Keratinocyte (primary cell): ENCODE measurements around the gene ZNF148.

Experiments
- CTCF ChIP-seq, 3 experiments: IDR thresholded peaks in 1 of 3; conservative IDR thresholded peaks in 1 of 3; optimal IDR thresholded peaks in 1 of 3; 2 replicates in 2 of 3; 3 replicates in 1 of 3; pipeline versions ENCODE3 to v1.5.1; 2011; ENCODE audit warnings: low read length in 3 of 3, mild to moderate bottlenecking in 3 of 3, moderate library complexity in 2 of 3, control low read depth in 1 of 3, inconsistent platforms in 1 of 3; ENCODE audit not compliant: insufficient read depth in 2 of 3; ENCODE audit errors: extremely low read depth in 1 of 3
- EZH2 ChIP-seq: IDR thresholded peaks from one replicate; pipeline ENCODE4 v1.6.1; 2012; ENCODE audit warnings: inconsistent platforms, mild to moderate bottlenecking, low read length, moderate library complexity

- no peak for TF ChIP-seq CTCF (optimal IDR thresholded peaks at IDR 0.05 in 1 of 3, IDR thresholded peaks at IDR 0.05 in 1 of 3, conservative IDR thresholded peaks at IDR 0.05 in 1 of 3; ENCODE audit: extremely low read depth in 1 of 3, insufficient read depth in 2 of 3, low read length in 3 of 3)
- TF ChIP-seq EZH2 = no peak
These were observed 145.4 kb downstream of the ZNF148 start for GRCh38 chr3:125229707-125230106.
